Kidney capillary endothelial cell (primary cell): ENCODE data around the gene HNRNPA0.
"Not testable (repeated sequence)": the region's sequence is repeated elsewhere in the genome, so short reads cannot be mapped to it uniquely, and the experiment has no call there.

Source experiments
- DNase-seq: peaks from one replicate; pipeline ENCODE4 v3.0.0-alpha.2; 2018; ENCODE audit warnings: low spot score

HNRNPA0 gene

DNA sequence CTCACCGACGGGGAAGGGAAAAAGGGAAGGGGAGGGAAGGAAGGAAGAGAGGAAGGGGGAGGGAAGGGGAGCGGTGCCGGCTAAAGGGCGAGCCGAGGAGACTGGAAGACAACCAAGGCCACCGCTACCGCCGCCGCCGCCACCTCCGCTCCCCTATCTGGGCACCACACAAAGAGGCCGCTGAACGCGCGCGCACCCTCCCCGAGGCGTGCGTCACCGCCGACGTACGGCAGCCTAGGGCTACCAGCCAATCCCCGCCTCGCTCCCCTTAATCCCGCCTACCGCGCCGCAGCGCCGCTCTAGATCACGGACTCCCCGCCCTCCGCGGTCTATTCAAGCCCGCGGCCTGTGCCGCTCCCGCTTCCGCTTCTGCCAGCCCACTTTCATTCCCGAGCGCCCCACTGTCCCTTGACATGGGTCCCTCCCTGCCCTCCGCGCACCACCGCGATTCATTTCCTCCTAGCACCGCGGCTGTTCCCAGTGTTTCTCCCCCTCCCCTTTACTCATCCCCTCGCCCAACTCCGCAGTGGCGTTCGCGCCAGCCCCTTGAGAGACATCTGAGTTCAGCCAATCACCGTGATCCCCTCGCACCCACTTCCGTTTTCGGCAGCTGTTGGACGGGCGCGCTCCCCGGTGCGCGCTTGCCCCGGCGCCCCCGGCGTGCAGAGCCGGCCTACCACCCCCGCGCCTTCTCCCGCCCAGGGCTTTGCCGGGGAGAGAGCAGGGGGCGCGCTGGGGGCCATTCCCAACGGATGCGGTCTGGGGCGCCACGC lies at the start of gene HNRNPA0:
TSS of gene HNRNPA0 (minus strand) at position 176 of the 773 bp plus-strand sequence. CDS start 297 bp downstream, outside the sequence.
- DNase-seq = peak; percentile 96

DNA sequence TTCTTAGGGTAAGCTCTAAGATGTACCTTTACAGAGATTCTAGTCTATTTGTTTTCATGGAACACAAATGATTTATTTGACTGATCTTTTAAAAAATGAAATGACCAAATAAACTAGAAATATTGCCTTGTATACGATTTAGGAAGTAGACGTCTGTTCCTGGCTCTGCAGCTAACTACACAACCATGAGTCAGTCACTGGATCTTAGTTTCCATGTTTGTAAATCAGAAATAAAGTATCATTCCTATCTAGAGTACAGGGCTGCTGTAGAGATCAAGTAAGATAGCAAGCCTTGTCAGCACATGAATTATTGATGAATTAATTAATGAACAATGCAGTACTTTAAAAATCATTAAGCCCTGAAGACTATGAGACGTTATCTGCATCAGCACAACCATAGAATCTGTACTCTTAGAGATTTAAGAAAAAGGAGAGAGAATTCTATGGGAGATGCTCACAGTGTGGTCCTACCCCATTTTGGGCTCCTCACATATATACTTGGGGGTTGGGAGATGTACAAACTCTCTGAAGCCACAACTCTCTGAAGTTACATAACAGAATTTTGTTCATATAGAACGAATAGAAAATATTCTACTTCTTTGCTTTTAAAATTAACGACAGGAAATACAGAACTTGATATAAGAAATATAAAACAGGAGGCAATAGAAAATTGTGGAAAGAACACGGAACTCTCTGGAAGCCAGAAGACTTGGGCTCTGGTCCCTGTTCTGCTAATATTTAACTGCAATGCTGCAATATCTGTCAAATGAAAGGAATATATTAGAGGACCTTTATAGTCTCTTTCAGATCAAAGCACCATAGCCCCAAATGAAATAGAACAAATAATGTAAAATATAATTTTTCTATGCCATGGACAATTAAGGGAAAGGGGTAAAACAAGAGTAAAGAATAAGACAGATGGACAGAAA lies 48.4 kb upstream of the HNRNPA0 start:
- no peak for DNase-seq

- DNase-seq = no peak
These were observed 46.7 kb upstream of the HNRNPA0 start for GRCh38 chr5:137800700-137801411.

DNA sequence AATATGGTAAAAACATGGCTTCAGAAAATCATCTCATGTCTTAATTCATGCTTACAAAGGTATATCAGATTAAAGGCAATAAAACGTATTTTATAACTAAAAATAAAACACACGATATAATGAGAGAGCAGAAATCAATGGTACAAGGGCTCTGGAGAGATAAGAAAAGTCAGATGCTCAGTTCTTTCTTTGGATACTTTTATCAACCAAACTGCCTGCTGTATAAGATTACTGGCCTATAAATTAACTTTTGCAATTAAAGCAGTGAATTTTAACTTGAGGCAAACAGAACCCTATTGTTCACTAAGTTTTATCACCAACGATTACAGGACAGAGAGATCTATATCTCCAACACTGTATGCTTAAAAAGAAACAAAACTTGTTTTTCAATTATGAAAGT lies 42.1 kb upstream of the HNRNPA0 start:
- DNase-seq = no peak

GRCh38 chr5:137794863-137795262 lies 40.7 kb upstream of the HNRNPA0 start:
- DNase-seq = no peak

GRCh38 chr5:137792303-137792702 lies 38.1 kb upstream of the HNRNPA0 start:
- DNase-seq = no peak

DNA sequence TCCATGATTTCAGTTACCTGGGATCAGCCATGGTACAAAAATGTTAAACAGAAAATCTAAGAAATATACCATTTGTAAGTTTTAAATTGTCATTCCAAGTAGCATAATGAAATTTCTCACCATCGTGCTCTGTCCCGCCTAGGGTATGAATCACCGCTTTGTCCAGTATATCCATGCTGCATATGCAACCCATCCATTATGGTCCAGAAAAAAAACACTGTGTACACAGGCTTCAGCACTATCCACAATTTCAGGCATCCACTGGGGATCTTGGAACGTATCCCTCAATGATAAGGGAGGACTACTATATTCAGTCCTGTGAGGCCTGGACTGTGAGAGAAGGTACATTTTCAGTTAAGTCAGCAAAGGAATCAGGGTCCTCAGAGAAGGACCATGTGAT lies 37.6 kb upstream of the HNRNPA0 start:
- DNase-seq = no peak

DNA sequence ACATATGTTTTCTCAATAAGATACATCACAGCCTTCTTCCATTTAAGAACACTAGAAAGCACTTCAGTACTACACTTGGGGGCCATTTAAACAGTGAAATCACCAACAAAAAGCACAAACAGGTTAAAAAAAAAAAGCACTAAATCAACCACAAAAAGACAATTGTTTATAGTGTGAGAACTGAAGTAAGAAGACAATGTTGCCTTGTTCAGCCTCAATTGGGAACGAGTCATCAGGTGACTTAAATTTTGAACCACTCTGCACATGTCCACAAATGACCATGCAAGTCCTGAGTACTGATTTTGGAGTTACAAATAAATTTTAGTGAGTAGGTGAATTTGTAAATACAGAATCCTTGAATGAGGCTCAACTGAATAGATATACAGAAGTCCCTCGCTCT lies 37.2 kb upstream of the HNRNPA0 start:
- no peak for DNase-seq

GRCh38 chr5:137788560-137788959 lies 34.4 kb upstream of the HNRNPA0 start:
- DNase-seq = not testable (repeated sequence)

GRCh38 chr5:137782984-137783536 lies 28.9 kb upstream of the HNRNPA0 start:
- no peak for DNase-seq

DNA sequence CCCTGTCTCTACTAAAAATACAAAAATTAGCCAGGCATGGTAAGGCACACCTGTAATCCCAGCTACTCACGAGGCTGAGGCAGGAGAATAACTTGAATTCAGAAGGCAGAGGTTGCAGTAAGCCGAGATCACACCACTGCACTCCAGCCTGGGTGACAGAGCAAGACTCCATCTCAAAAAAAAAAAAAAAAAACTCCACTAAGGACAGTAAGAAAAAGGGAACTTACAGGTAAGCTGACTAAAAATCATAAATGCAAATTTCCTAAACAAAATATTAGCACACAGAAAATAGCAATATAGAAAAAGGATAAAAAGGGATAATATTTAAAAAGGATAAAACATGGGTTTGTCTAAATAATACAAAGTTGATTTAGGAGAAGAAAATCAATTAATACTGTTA lies 27.9 kb upstream of the HNRNPA0 start:
- DNase-seq = no peak

DNA sequence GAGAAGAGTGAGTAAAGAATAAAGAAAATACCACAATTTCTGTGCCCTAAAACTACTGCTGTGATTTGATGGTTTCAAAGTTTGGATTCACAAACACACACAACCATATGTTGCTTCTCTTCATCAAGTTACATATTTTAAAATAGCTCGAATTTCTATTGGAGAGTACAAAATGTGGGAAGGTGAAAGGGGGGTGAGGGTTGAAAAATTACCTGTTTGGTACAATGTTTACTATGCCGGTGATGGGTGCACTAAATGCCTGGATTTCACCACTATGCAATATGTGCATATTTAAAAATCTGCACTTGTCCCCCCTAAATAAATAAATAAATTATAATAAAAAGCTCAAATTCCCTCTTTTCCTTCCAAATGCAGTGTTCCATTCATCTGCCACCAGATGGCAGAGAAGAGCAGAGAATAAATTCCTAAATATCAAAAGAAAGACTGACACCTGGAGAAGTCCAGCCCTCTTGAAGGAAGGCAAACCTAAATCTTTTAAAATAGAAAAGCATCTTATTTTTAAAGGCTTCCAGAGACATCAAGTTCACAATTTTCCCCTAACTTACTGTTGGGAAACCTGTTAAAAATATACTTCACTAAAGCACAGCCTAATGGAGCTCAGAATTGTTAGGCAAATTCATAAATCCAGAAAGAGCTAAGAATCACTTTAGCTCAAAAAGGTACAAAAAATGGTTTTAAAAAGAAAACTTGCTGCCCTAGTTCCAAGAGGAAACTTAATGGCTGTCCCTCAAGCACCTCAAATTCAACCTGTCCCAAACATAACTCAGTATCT lies 24.8 kb upstream of the HNRNPA0 start:
- peak; percentile 30 for DNase-seq

GRCh38 chr5:137767937-137768336 lies 13.8 kb upstream of the HNRNPA0 start:
- not testable (repeated sequence) for DNase-seq

DNA sequence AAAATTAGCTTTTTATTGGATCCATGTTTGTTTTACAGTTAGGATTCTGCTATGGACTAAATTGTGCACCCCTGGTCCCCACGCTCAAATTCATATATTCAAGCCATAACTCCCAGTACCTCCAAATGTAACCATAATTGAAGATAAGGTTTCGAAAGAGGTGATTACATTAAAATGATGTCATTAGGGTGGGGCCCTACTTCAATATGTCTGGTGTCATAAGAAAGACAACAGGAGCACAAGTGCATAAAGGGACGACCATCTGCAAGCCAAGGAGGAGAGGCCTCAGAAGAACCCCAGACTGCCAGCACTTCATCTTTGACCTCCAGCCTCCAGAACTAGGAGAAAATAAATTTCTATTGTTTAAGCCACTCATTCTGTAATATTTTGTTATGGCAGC lies 7.4 kb upstream of the HNRNPA0 start:
- DNase-seq = no peak

DNA sequence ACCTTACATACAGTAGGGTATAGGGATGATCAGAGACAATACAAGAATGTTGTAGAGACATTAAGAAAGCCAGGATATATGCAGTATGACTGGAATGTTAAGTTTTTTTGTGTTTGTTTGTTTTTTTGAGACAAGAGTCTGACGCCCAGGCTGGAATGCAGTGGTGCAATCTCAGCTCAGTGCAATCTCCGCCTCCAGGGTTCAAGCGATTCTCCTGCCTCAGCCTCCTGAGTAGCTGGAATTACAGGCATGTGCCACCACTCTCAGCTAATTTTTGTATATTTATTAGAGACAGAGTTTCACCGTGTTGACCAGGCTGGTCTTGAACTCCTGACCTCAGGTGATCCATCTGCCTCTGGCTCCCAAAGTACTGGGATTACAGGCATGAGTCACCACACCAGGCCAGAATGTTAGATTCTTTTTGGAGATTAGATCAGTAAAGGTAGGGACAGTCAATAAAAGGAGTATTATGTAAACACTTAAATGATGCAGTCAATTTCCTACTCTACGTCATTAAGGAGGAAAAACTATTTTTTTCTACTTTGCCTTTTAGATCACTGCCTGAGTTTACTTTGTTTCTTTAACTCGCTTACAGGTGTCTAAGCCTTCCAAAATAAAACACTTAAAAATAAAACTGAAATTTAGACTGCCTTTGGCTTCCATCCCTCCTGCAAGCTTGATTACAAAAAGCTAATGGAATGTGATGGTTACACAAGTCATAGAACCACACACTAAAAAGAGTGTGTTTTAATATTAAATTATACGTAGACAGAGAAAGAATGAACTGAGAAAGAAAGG lies 6.8 kb upstream of the HNRNPA0 start:
- no peak for DNase-seq

- DNase-seq = no peak
These were observed 6.1 kb upstream of the HNRNPA0 start for GRCh38 chr5:137760294-137760693.

DNA sequence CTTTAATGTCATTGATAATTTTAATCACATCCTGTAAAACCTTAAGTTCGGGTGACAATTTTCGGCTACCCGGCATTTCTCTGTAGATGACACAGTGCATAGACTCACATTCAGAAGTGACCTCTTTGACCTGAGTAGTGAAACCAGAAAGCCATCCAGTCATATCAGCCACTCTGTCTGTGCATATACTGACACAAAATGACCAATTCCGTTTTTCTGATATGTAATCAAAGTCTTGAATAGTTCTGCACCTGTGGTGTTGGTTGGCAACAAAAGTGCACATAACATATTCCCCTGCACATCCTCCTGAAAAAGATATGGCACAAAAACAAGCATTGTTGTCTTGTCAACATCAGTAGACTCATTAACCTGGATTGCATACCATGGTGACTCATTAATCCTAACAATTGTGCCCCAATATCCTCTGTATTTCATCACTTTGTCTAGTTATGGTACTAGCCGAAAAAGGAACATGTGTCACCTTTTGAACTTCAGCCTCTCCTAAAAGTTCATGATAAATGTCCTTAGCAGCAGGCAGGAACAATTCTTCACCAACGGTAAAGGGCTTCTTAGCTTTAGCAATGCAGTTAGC lies 4.6 kb upstream of the HNRNPA0 start:
- DNase-seq = peak; percentile 52

- no peak for DNase-seq
These were observed 4.0 kb upstream of the HNRNPA0 start for GRCh38 chr5:137758121-137758520.

GRCh38 chr5:137757634-137758033 lies 3.5 kb upstream of the HNRNPA0 start:
- no peak for DNase-seq
